HFF-Myc (cell line): Measurements from ENCODE around the gene C1orf159.

Experiments
- DNase-seq: peaks from one replicate; pipeline ENCODE4 v3.0.0-alpha.2; 2011; ENCODE audit warnings: low read depth; ENCODE audit errors: extremely low read depth
- H3K4me3 ChIP-seq: replicated peaks from 2 replicates; pipeline ENCODE4 v1.5.1; 2011; ENCODE audit warnings: low read depth, mild to moderate bottlenecking, control low read depth, low read length
- CTCF ChIP-seq: IDR thresholded peaks from 2 replicates; pipeline ENCODE4 v1.5.1; 2012; ENCODE audit warnings: mild to moderate bottlenecking, low read depth, low read length, control low read depth; ENCODE audit errors: missing control alignments

Gene C1orf159

DNA sequence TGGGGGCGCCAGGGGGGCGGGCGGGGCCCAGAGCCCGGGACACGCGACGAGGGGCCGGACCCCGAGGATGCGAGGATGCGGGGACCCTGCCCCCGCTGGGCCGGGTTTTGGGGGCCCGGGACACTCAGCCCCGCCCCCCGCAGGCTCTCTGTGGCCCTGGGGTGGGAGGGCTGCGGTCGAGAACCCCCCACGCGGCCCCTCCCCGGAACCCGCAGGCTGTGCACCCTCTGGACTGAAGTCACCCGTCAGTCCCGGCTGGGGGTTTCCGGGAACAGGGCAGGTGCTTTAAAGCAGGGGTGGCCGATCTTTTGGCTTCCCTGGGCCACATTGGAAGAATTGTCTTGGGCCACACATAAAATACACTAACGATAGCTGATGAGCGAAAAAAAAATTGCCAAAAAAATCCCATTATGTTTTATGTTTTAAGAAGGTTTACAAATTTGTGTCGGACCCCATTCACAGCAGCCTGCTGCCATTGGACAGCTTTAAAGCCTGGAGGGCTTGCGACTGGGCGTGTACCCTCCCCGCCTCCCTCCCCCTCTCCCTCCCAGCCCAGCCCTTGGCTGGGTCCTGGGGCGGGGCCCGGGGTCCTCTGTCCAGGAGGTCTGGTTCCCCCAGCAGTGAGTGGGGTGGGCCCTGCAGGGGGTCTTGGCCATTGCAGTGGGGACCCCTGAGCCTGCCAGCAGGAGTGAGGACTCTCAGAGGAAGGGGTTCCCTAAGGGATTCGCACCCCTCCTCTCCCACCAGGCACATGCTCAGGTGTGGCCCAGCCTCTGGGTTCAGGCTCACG is 21.6 kb upstream of the C1orf159 start:
- H3K4me3 ChIP-seq = no peak overlapping the region
- DNase-seq = no peak
- no peak for TF ChIP-seq CTCF

DNA sequence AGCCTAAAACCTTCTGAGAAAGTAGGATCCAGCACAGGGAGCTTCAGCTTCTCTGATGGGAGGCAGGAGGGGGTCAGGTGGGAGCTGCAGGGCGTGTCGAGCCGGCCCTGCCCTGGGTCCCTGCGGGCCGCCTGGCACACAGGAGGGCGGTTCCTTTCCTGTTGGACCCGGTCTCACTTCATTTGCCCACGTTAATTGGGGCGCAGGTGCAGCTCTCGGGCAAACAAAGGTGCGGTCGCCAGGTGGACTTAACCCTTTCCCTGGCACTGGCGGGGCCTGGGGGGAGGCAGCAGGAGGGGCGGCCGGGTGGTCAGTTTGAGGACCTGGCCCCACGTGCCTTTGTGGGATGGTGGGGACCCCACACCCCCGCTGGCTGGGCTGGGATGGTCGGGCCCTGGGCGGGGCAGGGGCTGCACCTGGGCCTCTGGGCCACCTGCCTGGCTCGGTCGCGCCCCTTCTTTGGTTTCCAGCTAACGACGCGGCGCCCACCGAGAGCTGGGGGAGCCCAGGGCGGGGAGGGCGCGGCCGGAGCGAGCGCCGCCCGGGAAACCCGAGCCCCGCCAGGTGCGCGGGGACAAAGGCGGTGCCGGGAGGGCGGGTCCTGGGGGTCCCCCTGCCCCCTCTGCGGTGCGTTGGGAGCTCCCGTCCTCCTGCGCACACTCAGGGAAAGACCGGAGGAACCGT is 20.8 kb upstream of the C1orf159 start:
- no peak for DNase-seq
- TF ChIP-seq CTCF = no peak
- H3K4me3 ChIP-seq = no peak overlapping the region

GRCh38 chr1:1135339-1136136 is 19.6 kb upstream of the C1orf159 start:
- TF ChIP-seq CTCF = no peak
- H3K4me3 ChIP-seq = no peak overlapping the region
- DNase-seq = no peak

- DNase-seq = no peak
- no peak overlapping the region for H3K4me3 ChIP-seq
- TF ChIP-seq CTCF = no peak
Observed at GRCh38 chr1:1134300-1134970, 18.5 kb upstream of the C1orf159 start.

GRCh38 chr1:1132956-1133750 is 17.3 kb upstream of the C1orf159 start:
- no peak for DNase-seq
- no peak overlapping the region for H3K4me3 ChIP-seq
- no peak for TF ChIP-seq CTCF
